Prostate gland (tissue), 2 donors: ENCODE results near the gene IFRD2. TPM values are rescaled to one million over a fixed set of nuclear protein-coding genes. Genes with fewer than 3 reads are reported as not detected.
A peak's percentile ranks its signal among the peaks of the same experiment; 100 is the strongest.

Experiments
- DNase-seq: peaks from one replicate; pipeline ENCODE4 v3.0.0-alpha.2; 2019; ENCODE audit warnings: low spot score
- H3K27ac ChIP-seq, 2 donors: fragments of 200-600 bp; sonication (generic); 2 replicates each; pipeline ENCODE4 v1.5.1; 2017 to 2019
- H3K27me3 ChIP-seq: fragments of 200-600 bp; sonication (generic); replicated peaks from 2 replicates; pipeline ENCODE4 v1.5.1; 2019; ENCODE audit not compliant: insufficient read depth
- H3K36me3 ChIP-seq, 2 donors: fragments of 200-600 bp; sonication (generic); 1 replicate in 1 of 2; 2 replicates in 1 of 2; pipeline versions ENCODE4 v1.5.1 to v1.8.1; 2017 to 2019
- H3K4me1 ChIP-seq: fragments of 200-600 bp; sonication (generic); replicated peaks from 2 replicates; pipeline ENCODE4 v1.5.1; 2019
- H3K4me3 ChIP-seq, 2 donors: fragments of 200-600 bp; sonication (generic); 2 replicates each; pipeline ENCODE4 v1.5.1; 2017 to 2019
- H3K9me3 ChIP-seq: fragments of 200-600 bp; sonication (generic); 2 replicates; pipeline ENCODE4 v1.5.1; 2017
- POLR2A ChIP-seq: fragments of 450-650 bp; IDR thresholded peaks from one replicate; pipeline ENCODE4 v1.6.1; 2016; ENCODE audit warnings: antibody characterized with exemption, mild to moderate bottlenecking
- POLR2AphosphoS5 ChIP-seq: sonication (generic); formaldehyde crosslinking; IDR thresholded peaks from one replicate; pipeline ENCODE4 v1.6.1; 2017; ENCODE audit warnings: antibody characterized with exemption
- WGBS: methylation state at CpG from one replicate; pipeline ENCODE4 v1.1.5; 2018; 5-methylcytosine and 5-hydroxymethylcytosine counted together
- intact Hi-C: fragments of 100-400 bp; cut with DNase I; formaldehyde crosslinking; loops from one replicate; pipeline ENCODE4 v1.14.2; 2022
- total RNA-seq, 2 donors: library from RNA; depleted of rRNA; stranded (reverse); fragments of >200 nt; gene quantifications; one replicate each; pipeline ENCODE4 v1.1.0, GENCODE V29; 2016
- TF ChIP-seq, protein P1 (sequence below), 4 experiments: fragments of 200-600 bp in 2 of 4; fragments of 450-650 bp in 2 of 4; sonication (generic) in 2 of 4; IDR thresholded peaks; 1 replicate in 3 of 4; 2 replicates in 1 of 4; pipeline ENCODE4 v1.5.1; 2016 to 2019; ENCODE audit warnings: antibody characterized with exemption in 4 of 4, mild to moderate bottlenecking in 2 of 4, moderate library complexity in 2 of 4

The IFRD2 gene
- total RNA-seq, 2 donors from 2014 or later: 93.0 to 99.9 TPM

- no peak for TF ChIP-seq POLR2AphosphoS5
- TF ChIP-seq, protein P1, sequence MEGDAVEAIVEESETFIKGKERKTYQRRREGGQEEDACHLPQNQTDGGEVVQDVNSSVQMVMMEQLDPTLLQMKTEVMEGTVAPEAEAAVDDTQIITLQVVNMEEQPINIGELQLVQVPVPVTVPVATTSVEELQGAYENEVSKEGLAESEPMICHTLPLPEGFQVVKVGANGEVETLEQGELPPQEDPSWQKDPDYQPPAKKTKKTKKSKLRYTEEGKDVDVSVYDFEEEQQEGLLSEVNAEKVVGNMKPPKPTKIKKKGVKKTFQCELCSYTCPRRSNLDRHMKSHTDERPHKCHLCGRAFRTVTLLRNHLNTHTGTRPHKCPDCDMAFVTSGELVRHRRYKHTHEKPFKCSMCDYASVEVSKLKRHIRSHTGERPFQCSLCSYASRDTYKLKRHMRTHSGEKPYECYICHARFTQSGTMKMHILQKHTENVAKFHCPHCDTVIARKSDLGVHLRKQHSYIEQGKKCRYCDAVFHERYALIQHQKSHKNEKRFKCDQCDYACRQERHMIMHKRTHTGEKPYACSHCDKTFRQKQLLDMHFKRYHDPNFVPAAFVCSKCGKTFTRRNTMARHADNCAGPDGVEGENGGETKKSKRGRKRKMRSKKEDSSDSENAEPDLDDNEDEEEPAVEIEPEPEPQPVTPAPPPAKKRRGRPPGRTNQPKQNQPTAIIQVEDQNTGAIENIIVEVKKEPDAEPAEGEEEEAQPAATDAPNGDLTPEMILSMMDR (IDR thresholded peaks at IDR 0.05): no peak
- no peak for TF ChIP-seq POLR2A
- H3K36me3 ChIP-seq: no peaks in the 10 kb centered on the region
- peak overlapping the region; percentile 48 to 68 for H3K4me3 ChIP-seq
- intact Hi-C loops: loop anchor here (2.0 to 5.0 kb wide), 2 partner anchors 61 to 85 kb away; partner anchors contain the start of gene GNAI2
- no peak for DNase-seq
- no peaks in the 10 kb centered on the region for H3K9me3 ChIP-seq
- no peaks in the 10 kb centered on the region for H3K27me3 ChIP-seq
- peaks cover 26% of the 10 kb centered on the region for H3K4me1 ChIP-seq
- WGBS: 20% methylated on average over 9 of the region's 14 CpGs
- H3K27ac ChIP-seq: peak overlapping the region; percentile 88 to 95
These were observed 29.8 kb upstream of the IFRD2 start for GRCh38 chr3:50322115-50322385.

- H3K27ac ChIP-seq: peak overlapping the region; percentile 88 to 95
- peak; percentile 84 for DNase-seq
- TF ChIP-seq POLR2AphosphoS5 (peak; percentile 73), POLR2A (no peak)
- TF ChIP-seq, protein P1 (IDR thresholded peaks at IDR 0.05): peak in 2 of 4 experiments; percentile 21 to 66
- H3K4me1 ChIP-seq: peaks cover 27% of the 10 kb centered on the region
- WGBS: 2% methylated on average over 45 of the region's 59 CpGs
- H3K36me3 ChIP-seq: no peaks in the 10 kb centered on the region
- H3K9me3 ChIP-seq: no peaks in the 10 kb centered on the region
- intact Hi-C loops: loop anchor here (2.0 to 5.0 kb wide), 2 partner anchors 61 to 84 kb away; partner anchors contain the start of gene GNAI2
- H3K27me3 ChIP-seq: no peaks in the 10 kb centered on the region
- peak overlapping the region; percentile 48 to 68 for H3K4me3 ChIP-seq
These were observed 29.3 kb upstream of the IFRD2 start for GRCh38 chr3:50321336-50322114.

- H3K9me3 ChIP-seq: no peaks in the 10 kb centered on the region
- TF ChIP-seq, protein P1 (IDR thresholded peaks at IDR 0.05): peak in 1 of 4 experiments; percentile 22
- no peak for TF ChIP-seq POLR2AphosphoS5
- TF ChIP-seq POLR2A: peak; percentile 86
- WGBS: under 1% methylated on average over 15 of the region's 45 CpGs
- H3K27me3 ChIP-seq: no peaks in the 10 kb centered on the region
- peak overlapping the region; percentile 88 to 95 for H3K27ac ChIP-seq
- H3K4me1 ChIP-seq: peaks cover 27% of the 10 kb centered on the region
- intact Hi-C loops: loop anchor here (5.0 kb wide), 1 partner anchor 84 kb away; the partner anchor contains the start of gene GNAI2
- H3K4me3 ChIP-seq: peak overlapping the region; percentile 48 to 68
- no peaks in the 10 kb centered on the region for H3K36me3 ChIP-seq
- peak; percentile 82 for DNase-seq
These were observed 28.7 kb upstream of the IFRD2 start for GRCh38 chr3:50320853-50321335.

DNA sequence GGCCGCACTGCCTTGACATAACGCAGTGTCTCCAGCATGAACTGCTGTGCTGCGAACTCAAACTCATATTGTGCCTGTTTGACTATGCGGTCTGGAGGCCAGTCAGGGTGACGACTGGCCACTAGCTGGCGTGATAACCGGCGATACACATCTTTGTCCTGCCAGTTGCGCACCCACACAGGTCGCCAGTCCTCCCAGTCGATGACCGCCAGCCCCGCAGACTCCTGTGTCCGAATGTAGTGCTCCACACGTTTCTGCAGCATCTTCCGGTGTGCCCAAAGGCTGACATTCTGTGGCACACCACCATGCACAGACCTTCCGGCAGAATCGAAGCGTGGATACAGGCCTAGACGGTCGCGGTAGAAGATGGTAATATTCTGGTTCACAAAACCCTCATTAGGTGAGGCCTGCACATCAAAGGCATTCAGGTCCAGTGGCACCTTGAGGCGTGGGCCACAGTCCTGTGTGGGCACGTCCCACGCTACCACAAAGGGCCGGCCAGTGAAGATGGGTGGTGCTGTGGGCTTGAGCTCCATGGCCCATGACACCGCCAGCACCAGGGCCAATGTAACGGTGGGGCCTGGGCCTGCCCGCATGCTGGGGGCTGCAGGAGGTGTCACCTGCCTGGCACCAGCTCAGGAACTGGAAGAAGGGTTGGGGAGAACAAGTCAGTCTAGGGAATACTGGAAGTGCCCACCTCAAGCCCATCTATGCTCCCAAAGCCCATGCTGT is 27.8 kb upstream of the IFRD2 start:
- H3K4me3 ChIP-seq: peak overlapping the region; percentile 48 to 68
- no peak for DNase-seq
- TF ChIP-seq POLR2AphosphoS5 (no peak), POLR2A (no peak)
- TF ChIP-seq, protein P1 (IDR thresholded peaks at IDR 0.05): no peak
- no peaks in the 10 kb centered on the region for H3K36me3 ChIP-seq
- H3K9me3 ChIP-seq: no peaks in the 10 kb centered on the region
- WGBS: 68% methylated on average over 29 of the region's 29 CpGs
- H3K4me1 ChIP-seq: peaks cover 27% of the 10 kb centered on the region
- peak overlapping the region; percentile 88 to 95 for H3K27ac ChIP-seq
- intact Hi-C loops: loop anchor here (5.0 kb wide), 1 partner anchor 83 kb away; the partner anchor contains the start of gene GNAI2
- no peaks in the 10 kb centered on the region for H3K27me3 ChIP-seq
